Panc1 (cell line): ENCODE results near the gene TCF15.
"Not testable (repeated sequence)": the region's sequence is repeated elsewhere in the genome, so short reads cannot be mapped to it uniquely, and the experiment has no call there.

Experiments used
- POLR2AphosphoS5 ChIP-seq: IDR thresholded peaks from 2 replicates; pipeline ENCODE4 v1.6.1; 2012; ENCODE audit warnings: mild to moderate bottlenecking, low read depth, low read length, moderate library complexity
- TF ChIP-seq, protein P1 (sequence below): fragments of 450-650 bp; IDR thresholded peaks from 2 replicates; pipeline ENCODE4 v1.5.1; 2017; ENCODE audit warnings: mild to moderate bottlenecking

DNA sequence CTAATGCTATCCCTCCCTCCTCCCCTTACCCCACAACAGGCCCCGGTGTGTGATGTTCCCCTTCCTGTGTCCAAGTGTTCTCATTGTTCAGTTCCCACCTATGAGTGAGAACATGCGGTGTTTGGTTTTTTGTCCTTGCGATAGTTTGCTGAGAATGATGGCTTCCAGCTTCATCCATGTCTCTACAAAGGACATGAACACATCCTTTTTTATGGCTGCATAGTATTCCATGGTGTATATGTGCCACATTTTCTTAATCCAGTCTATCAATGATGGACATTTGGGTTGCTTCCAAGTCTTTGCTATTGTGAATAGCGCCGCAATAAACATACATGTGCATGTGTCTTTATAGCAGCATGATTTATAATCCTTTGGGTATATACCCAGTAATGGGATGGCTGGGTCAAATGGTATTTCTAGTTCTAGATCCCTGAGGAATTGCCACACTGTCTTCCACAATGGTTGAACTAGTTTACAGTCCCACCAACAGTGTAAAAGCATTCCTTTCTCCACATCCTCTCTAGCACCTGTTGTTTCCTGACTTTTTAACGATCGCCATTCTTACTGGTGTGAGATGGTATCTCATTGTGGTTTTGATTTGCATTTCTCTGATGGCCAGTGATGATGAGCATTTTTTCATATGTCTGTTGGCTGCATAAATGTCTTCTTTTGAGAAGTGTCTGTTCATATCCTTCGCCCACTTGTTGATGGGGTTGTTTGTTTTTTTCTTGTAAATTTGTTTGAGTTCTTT lies 31.0 kb downstream of the TCF15 start:
- TF ChIP-seq, protein P1, sequence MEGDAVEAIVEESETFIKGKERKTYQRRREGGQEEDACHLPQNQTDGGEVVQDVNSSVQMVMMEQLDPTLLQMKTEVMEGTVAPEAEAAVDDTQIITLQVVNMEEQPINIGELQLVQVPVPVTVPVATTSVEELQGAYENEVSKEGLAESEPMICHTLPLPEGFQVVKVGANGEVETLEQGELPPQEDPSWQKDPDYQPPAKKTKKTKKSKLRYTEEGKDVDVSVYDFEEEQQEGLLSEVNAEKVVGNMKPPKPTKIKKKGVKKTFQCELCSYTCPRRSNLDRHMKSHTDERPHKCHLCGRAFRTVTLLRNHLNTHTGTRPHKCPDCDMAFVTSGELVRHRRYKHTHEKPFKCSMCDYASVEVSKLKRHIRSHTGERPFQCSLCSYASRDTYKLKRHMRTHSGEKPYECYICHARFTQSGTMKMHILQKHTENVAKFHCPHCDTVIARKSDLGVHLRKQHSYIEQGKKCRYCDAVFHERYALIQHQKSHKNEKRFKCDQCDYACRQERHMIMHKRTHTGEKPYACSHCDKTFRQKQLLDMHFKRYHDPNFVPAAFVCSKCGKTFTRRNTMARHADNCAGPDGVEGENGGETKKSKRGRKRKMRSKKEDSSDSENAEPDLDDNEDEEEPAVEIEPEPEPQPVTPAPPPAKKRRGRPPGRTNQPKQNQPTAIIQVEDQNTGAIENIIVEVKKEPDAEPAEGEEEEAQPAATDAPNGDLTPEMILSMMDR, result not testable (repeated sequence)
- not testable (repeated sequence) for TF ChIP-seq POLR2AphosphoS5
